Liver (tissue), 9 donors: Measurements from ENCODE around the gene PACSIN2. TPM values are rescaled to one million over a fixed set of nuclear protein-coding genes. Genes with fewer than 3 reads are reported as not detected.

Source experiments
- DNase-seq: peaks from one replicate; pipeline ENCODE4 v3.0.0-alpha.2; 2017; ENCODE audit warnings: low spot score
- H3K27ac ChIP-seq, 2 donors: one replicate each; pipeline ENCODE4 v1.7.0; 2013; ENCODE audit warnings: inconsistent platforms in 2 of 2, low read length in 2 of 2, control low read depth in 1 of 2, low read depth in 1 of 2, mild to moderate bottlenecking in 1 of 2
- H3K27me3 ChIP-seq, 4 donors: one replicate each; pipeline versions ENCODE4 v1.6.1 to v1.7.0; 2013; ENCODE audit warnings: low read length in 3 of 4, inconsistent platforms in 1 of 4, mild to moderate bottlenecking in 1 of 4, moderate library complexity in 1 of 4; ENCODE audit not compliant: control insufficient read depth in 4 of 4, insufficient read depth in 4 of 4
- H3K36me3 ChIP-seq, 4 donors: one replicate each; pipeline versions ENCODE4 v1.6.1 to v1.7.0; 2013; ENCODE audit warnings: low read length in 3 of 4, mild to moderate bottlenecking in 3 of 4, low read depth in 1 of 4, moderate library complexity in 1 of 4; ENCODE audit not compliant: control insufficient read depth in 4 of 4, insufficient read depth in 3 of 4
- H3K4me1 ChIP-seq, 4 donors: one replicate each; pipeline versions ENCODE4 v1.6.1 to v1.7.0; 2013; ENCODE audit warnings: low read length in 3 of 4, mild to moderate bottlenecking in 3 of 4, moderate library complexity in 1 of 4; ENCODE audit not compliant: control insufficient read depth in 4 of 4, insufficient read depth in 4 of 4
- H3K4me3 ChIP-seq, 3 donors: one replicate each; pipeline versions ENCODE4 v1.6.1 to v1.7.0; 2013; ENCODE audit warnings: low read length in 3 of 3, control low read depth in 1 of 3, low read depth in 1 of 3, mild to moderate bottlenecking in 1 of 3
- H3K9ac ChIP-seq, 2 donors: one replicate each; pipeline ENCODE4 v1.7.0; 2013; ENCODE audit warnings: low read length in 2 of 2, mild to moderate bottlenecking in 2 of 2, moderate library complexity in 2 of 2, control low read depth in 1 of 2, low read depth in 1 of 2
- H3K9me3 ChIP-seq, 4 donors: one replicate each; pipeline versions ENCODE4 v1.6.1 to v1.7.0; 2013; ENCODE audit warnings: low read length in 3 of 4; ENCODE audit not compliant: control insufficient read depth in 4 of 4
- EGR1 ChIP-seq, 2 donors: IDR thresholded peaks; 2 replicates each; pipeline ENCODE4 v1.6.1; 2016 to 2018; ENCODE audit warnings: antibody characterized with exemption in 2 of 2, low read depth in 2 of 2
- FOXA1 ChIP-seq: IDR thresholded peaks from 2 replicates; pipeline ENCODE4 v1.6.1; 2016; ENCODE audit warnings: antibody characterized with exemption
- FOXA2 ChIP-seq: IDR thresholded peaks from 2 replicates; pipeline ENCODE4 v1.6.1; 2016; ENCODE audit warnings: antibody characterized with exemption
- GABPA ChIP-seq, 2 donors: IDR thresholded peaks in 1 of 2; conservative IDR thresholded peaks in 1 of 2; 2 replicates each; pipeline ENCODE4 v1.6.1; 2016; ENCODE audit warnings: antibody characterized with exemption in 2 of 2, mild to moderate bottlenecking in 1 of 2, moderate library complexity in 1 of 2
- HNF4A ChIP-seq, 2 donors: conservative IDR thresholded peaks; 2 replicates each; pipeline ENCODE4 v1.6.1; 2016; ENCODE audit warnings: antibody characterized with exemption in 2 of 2, mild to moderate bottlenecking in 2 of 2
- HNF4G ChIP-seq: IDR thresholded peaks from 2 replicates; pipeline ENCODE4 v1.6.1; 2016; ENCODE audit warnings: antibody characterized with exemption
- JUND ChIP-seq, 2 donors: IDR thresholded peaks; 2 replicates each; pipeline ENCODE4 v1.6.1; 2016; ENCODE audit warnings: antibody characterized with exemption in 2 of 2
- NR2F2 ChIP-seq: IDR thresholded peaks from 2 replicates; pipeline ENCODE4 v1.6.1; 2016; ENCODE audit warnings: antibody characterized with exemption
- RAD21 ChIP-seq, 2 donors: IDR thresholded peaks; 2 replicates each; pipeline ENCODE4 v1.6.1; 2016; ENCODE audit warnings: antibody characterized with exemption in 2 of 2, mild to moderate bottlenecking in 2 of 2
- RXRA ChIP-seq, 2 donors: IDR thresholded peaks; 2 replicates each; pipeline ENCODE4 v1.6.1; 2017 to 2018; ENCODE audit warnings: antibody characterized with exemption in 2 of 2, mild to moderate bottlenecking in 1 of 2
- SP1 ChIP-seq: IDR thresholded peaks from 2 replicates; pipeline ENCODE4 v1.6.1; 2018; ENCODE audit warnings: antibody characterized with exemption, mild to moderate bottlenecking
- TAF1 ChIP-seq: conservative IDR thresholded peaks from 2 replicates; pipeline ENCODE4 v1.6.1; 2016; ENCODE audit warnings: antibody characterized with exemption, mild to moderate bottlenecking
- YY1 ChIP-seq: IDR thresholded peaks from 2 replicates; pipeline ENCODE4 v1.6.1; 2016; ENCODE audit warnings: antibody characterized with exemption, mild to moderate bottlenecking
- WGBS: extraction: QIAGEN DNeasy Blood & Tissue Kit; methylation state at CpG from one replicate; pipeline ENCODE4 v1.1.7; 2013; 5-methylcytosine and 5-hydroxymethylcytosine counted together
- polyA plus RNA-seq, 2 donors: library from polyadenylated mRNA; stranded (reverse) in 1 of 2; unstranded in 1 of 2; fragments of 200-250 nt in 1 of 2; fragments of >200 nt in 1 of 2; fragmentation: Nextera tagmentation in 1 of 2; extraction: Ambion mirVana in 1 of 2; gene quantifications; one replicate each; pipeline versions ENCODE4 v1.2.1 to v1.2.3, GENCODE V29; 2013 to 2015
- total RNA-seq, 2 donors: library from RNA; depleted of rRNA; stranded (reverse); fragments of >200 nt; gene quantifications; one replicate each; pipeline ENCODE4 v1.2.3, GENCODE V29; 2014
- TF ChIP-seq, protein P1 (sequence below): fragments of 150-350 bp; IDR thresholded peaks from 2 replicates; pipeline ENCODE4 v1.5.1; 2017; ENCODE audit warnings: improper control_type of control experiment, low read depth, low read length; ENCODE audit not compliant: missing input control
- TF ChIP-seq, protein P2 (sequence below): IDR thresholded peaks from 2 replicates; pipeline ENCODE4 v1.6.1; 2016; ENCODE audit warnings: antibody characterized with exemption
- TF ChIP-seq, protein P3 (sequence below): IDR thresholded peaks from 2 replicates; pipeline ENCODE4 v1.6.1; 2016; ENCODE audit warnings: antibody characterized with exemption, mild to moderate bottlenecking
- TF ChIP-seq, protein P4 (sequence below): IDR thresholded peaks from 2 replicates; pipeline ENCODE4 v1.6.1; 2016; ENCODE audit warnings: antibody characterized with exemption
- TF ChIP-seq, protein P5 (sequence below): IDR thresholded peaks from 2 replicates; pipeline ENCODE4 v1.6.1; 2016; ENCODE audit warnings: antibody characterized with exemption
- donor health status: healthy.
- donor health status: healthy.
- donor health status: healthy.
- donor health status: healthy.
- donor health status: healthy.

The PACSIN2 gene
- total and polyA plus RNA-seq, 4 donors = 9.1 to 31.4 (median 17.0) TPM

DNA sequence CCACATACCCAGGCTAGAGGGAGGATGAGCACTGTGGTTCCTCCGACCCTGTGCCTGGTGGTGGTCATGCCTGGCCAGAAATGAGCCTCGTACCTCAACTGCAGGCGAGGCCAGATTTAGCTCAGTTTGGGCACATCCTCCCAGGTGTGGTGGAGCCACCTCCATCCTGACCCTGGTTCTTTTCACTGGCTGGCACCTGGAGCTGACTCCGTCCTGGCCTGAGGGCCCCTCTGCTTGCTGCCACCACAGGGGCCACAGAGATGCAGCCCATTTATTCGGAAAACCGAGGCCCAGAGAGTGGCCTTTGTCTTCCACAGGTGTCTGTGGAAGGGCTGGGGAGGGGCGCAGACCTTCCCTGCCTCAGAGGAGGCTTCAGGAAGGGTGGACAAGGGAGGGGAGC lies 148.8 kb downstream of the PACSIN2 start:
- no peak for TF ChIP-seq FOXA1
- TF ChIP-seq, protein P1, sequence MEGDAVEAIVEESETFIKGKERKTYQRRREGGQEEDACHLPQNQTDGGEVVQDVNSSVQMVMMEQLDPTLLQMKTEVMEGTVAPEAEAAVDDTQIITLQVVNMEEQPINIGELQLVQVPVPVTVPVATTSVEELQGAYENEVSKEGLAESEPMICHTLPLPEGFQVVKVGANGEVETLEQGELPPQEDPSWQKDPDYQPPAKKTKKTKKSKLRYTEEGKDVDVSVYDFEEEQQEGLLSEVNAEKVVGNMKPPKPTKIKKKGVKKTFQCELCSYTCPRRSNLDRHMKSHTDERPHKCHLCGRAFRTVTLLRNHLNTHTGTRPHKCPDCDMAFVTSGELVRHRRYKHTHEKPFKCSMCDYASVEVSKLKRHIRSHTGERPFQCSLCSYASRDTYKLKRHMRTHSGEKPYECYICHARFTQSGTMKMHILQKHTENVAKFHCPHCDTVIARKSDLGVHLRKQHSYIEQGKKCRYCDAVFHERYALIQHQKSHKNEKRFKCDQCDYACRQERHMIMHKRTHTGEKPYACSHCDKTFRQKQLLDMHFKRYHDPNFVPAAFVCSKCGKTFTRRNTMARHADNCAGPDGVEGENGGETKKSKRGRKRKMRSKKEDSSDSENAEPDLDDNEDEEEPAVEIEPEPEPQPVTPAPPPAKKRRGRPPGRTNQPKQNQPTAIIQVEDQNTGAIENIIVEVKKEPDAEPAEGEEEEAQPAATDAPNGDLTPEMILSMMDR = no peak
- no peak overlapping the region for H3K27ac ChIP-seq
- H3K36me3 ChIP-seq = peaks cover 2 to 9% (median 4%) of the 10 kb centered on the region in 4 donors
- no peak for DNase-seq
- H3K4me1 ChIP-seq = peaks cover 0 to 17% (median 8%) of the 10 kb centered on the region in 4 donors
- no peak overlapping the region for H3K4me3 ChIP-seq
- WGBS = 94% methylated on average over 7 of the region's 7 CpGs
- H3K27me3 ChIP-seq = no peaks in the 10 kb centered on the region
- H3K9me3 ChIP-seq = no peaks in the 10 kb centered on the region
- no peak overlapping the region for H3K9ac ChIP-seq

DNA sequence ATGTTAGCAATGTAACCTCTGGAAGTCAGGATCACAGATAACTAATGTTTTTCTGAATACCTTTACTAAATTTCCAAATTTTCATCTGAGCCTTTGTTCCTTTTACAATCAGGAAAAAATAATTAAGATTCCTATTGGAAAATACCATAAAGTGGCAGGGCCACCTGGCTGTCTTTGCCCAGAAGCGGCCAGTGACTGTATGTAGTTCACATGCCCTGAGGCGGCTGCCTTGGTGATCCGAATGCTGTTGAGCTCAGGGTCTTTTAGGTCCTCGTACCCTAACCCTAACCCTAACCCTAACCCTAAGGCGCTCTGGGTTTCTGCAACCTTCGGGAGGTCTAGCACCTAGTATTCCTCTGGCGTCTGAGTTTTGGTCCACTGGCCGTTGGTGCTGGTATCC lies 149.4 kb downstream of the PACSIN2 start:
- no peak for DNase-seq
- H3K9me3 ChIP-seq = no peaks in the 10 kb centered on the region

More for the DNA sequence above, 149.4 kb downstream of the PACSIN2 start:
- Histone ChIP-seq H3K27ac (no peak overlapping the region), H3K4me1 (peaks cover 0 to 17% (median 8%) of the 10 kb centered on the region in 4 donors), H3K9ac (no peak overlapping the region), H3K27me3 (no peaks in the 10 kb centered on the region), H3K36me3 (peaks cover 0 to 4% (median under 1%) of the 10 kb centered on the region in 4 donors), H3K4me3 (no peak overlapping the region)
- WGBS = 92% methylated on average over 8 of the region's 8 CpGs
- TF ChIP-seq YY1 (no peak), RXRA (IDR thresholded peaks at IDR 0.05) (no peak), EGR1 (IDR thresholded peaks at IDR 0.05; ENCODE audit: low read depth in 2 of 2) (no peak), HNF4A (conservative IDR thresholded peaks at IDR 0.05) (no peak), SP1 (no peak), JUND (IDR thresholded peaks at IDR 0.05) (no peak), RAD21 (IDR thresholded peaks at IDR 0.05) (no peak), FOXA1 (no peak), GABPA (IDR thresholded peaks at IDR 0.05 in 1 of 2, conservative IDR thresholded peaks at IDR 0.05 in 1 of 2) (no peak), FOXA2 (no peak), HNF4G (no peak), NR2F2 (no peak), TAF1 (no peak)
- TF ChIP-seq, protein P2, sequence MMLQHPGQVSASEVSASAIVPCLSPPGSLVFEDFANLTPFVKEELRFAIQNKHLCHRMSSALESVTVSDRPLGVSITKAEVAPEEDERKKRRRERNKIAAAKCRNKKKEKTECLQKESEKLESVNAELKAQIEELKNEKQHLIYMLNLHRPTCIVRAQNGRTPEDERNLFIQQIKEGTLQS = no peak
- TF ChIP-seq, protein P3, sequence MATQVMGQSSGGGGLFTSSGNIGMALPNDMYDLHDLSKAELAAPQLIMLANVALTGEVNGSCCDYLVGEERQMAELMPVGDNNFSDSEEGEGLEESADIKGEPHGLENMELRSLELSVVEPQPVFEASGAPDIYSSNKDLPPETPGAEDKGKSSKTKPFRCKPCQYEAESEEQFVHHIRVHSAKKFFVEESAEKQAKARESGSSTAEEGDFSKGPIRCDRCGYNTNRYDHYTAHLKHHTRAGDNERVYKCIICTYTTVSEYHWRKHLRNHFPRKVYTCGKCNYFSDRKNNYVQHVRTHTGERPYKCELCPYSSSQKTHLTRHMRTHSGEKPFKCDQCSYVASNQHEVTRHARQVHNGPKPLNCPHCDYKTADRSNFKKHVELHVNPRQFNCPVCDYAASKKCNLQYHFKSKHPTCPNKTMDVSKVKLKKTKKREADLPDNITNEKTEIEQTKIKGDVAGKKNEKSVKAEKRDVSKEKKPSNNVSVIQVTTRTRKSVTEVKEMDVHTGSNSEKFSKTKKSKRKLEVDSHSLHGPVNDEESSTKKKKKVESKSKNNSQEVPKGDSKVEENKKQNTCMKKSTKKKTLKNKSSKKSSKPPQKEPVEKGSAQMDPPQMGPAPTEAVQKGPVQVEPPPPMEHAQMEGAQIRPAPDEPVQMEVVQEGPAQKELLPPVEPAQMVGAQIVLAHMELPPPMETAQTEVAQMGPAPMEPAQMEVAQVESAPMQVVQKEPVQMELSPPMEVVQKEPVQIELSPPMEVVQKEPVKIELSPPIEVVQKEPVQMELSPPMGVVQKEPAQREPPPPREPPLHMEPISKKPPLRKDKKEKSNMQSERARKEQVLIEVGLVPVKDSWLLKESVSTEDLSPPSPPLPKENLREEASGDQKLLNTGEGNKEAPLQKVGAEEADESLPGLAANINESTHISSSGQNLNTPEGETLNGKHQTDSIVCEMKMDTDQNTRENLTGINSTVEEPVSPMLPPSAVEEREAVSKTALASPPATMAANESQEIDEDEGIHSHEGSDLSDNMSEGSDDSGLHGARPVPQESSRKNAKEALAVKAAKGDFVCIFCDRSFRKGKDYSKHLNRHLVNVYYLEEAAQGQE = no peak
- TF ChIP-seq, protein P1 = no peak
- TF ChIP-seq, protein P4, sequence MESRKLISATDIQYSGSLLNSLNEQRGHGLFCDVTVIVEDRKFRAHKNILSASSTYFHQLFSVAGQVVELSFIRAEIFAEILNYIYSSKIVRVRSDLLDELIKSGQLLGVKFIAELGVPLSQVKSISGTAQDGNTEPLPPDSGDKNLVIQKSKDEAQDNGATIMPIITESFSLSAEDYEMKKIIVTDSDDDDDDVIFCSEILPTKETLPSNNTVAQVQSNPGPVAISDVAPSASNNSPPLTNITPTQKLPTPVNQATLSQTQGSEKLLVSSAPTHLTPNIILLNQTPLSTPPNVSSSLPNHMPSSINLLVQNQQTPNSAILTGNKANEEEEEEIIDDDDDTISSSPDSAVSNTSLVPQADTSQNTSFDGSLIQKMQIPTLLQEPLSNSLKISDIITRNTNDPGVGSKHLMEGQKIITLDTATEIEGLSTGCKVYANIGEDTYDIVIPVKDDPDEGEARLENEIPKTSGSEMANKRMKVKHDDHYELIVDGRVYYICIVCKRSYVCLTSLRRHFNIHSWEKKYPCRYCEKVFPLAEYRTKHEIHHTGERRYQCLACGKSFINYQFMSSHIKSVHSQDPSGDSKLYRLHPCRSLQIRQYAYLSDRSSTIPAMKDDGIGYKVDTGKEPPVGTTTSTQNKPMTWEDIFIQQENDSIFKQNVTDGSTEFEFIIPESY = no peak
- TF ChIP-seq, protein P5, sequence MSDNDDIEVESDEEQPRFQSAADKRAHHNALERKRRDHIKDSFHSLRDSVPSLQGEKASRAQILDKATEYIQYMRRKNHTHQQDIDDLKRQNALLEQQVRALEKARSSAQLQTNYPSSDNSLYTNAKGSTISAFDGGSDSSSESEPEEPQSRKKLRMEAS = no peak
